HEK293 (cell line): ENCODE data around the gene JCAD.

Source experiments
- GFI1B ChIP-seq: fragments of 450-650 bp; formaldehyde crosslinking; IDR thresholded peaks from 2 replicates; pipeline ENCODE4 v1.5.1; 2016; ENCODE audit warnings: missing biosample characterization, missing genetic modification characterization
- SETDB1 ChIP-seq: IDR thresholded peaks from one replicate; pipeline ENCODE4 v1.6.1; 2017; ENCODE audit warnings: mild to moderate bottlenecking, low read length, moderate library complexity, mixed read lengths; ENCODE audit not compliant: insufficient read length
- SP2 ChIP-seq: fragments of 450-650 bp; formaldehyde crosslinking; IDR thresholded peaks from 2 replicates; pipeline ENCODE4 v1.5.1; 2016; ENCODE audit warnings: missing biosample characterization, missing genetic modification characterization
- TCF7L2 ChIP-seq: IDR thresholded peaks from 2 replicates; pipeline ENCODE4 v1.6.1; 2011; ENCODE audit warnings: low read depth, mild to moderate bottlenecking, inconsistent platforms, low read length, moderate library complexity, borderline replicate concordance
- ZBTB17 ChIP-seq: fragments of 450-650 bp; formaldehyde crosslinking; IDR thresholded peaks from 2 replicates; pipeline ENCODE4 v1.5.1; 2016; ENCODE audit warnings: missing biosample characterization, missing genetic modification characterization
- ZBTB20 ChIP-seq: fragments of 450-650 bp; formaldehyde crosslinking; IDR thresholded peaks from 2 replicates; pipeline ENCODE4 v1.5.1; 2016; ENCODE audit warnings: missing biosample characterization, missing genetic modification characterization
- ZNF174 ChIP-seq: fragments of 450-650 bp; formaldehyde crosslinking; IDR thresholded peaks from 2 replicates; pipeline ENCODE4 v1.5.0; 2017; ENCODE audit warnings: missing biosample characterization, mild to moderate bottlenecking, missing genetic modification characterization
- ZNF354C ChIP-seq: fragments of 450-650 bp; formaldehyde crosslinking; IDR thresholded peaks from 2 replicates; pipeline ENCODE4 v1.5.1; 2016; ENCODE audit warnings: missing biosample characterization, missing genetic modification characterization, low read depth, borderline replicate concordance
- ZNF747 ChIP-seq: fragments of 450-650 bp; formaldehyde crosslinking; IDR thresholded peaks from 2 replicates; pipeline ENCODE4 v1.5.1; 2016; ENCODE audit warnings: missing biosample characterization, missing genetic modification characterization
- TF ChIP-seq, protein P1 (sequence below): fragments of 450-650 bp; formaldehyde crosslinking; IDR thresholded peaks from 2 replicates; pipeline ENCODE4 v1.5.1; 2016; ENCODE audit warnings: missing biosample characterization, missing genetic modification characterization
- TF ChIP-seq, protein P2 (sequence below): fragments of 450-650 bp; formaldehyde crosslinking; IDR thresholded peaks from 2 replicates; pipeline ENCODE4 v1.5.1; 2016; ENCODE audit warnings: missing biosample characterization, missing genetic modification characterization
- TF ChIP-seq, protein P3 (sequence below): fragments of 450-650 bp; IDR thresholded peaks from 2 replicates; pipeline ENCODE4 v1.5.1; 2018; ENCODE audit warnings: missing biosample characterization, mild to moderate bottlenecking, missing genetic modification characterization
- TF ChIP-seq, protein P4 (sequence below): fragments of 450-650 bp; formaldehyde crosslinking; conservative IDR thresholded peaks from 2 replicates; pipeline ENCODE4 v1.5.1; 2016; ENCODE audit warnings: low read depth, missing biosample characterization, missing genetic modification characterization

DNA sequence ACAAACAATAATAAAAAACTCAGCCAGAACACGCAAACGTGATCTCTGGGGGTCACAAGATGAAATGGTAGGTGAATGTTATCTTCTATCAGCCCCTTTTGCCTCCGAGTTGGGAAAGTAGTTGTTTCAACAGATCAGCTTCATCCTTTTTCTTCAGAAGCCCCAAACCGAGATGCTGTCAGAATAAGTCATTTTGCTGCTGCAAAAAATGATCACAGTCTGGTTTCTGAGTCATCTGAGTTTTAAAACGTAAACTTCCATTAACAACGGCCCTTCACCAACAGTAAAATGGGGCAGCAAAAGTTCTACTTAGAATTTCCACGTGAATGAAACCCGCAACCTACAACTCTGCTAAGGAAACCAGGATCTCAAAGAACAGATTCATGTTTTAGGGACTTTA is 44.9 kb downstream of the JCAD start:
- no peak for TF ChIP-seq ZBTB17
- TF ChIP-seq, protein P1, sequence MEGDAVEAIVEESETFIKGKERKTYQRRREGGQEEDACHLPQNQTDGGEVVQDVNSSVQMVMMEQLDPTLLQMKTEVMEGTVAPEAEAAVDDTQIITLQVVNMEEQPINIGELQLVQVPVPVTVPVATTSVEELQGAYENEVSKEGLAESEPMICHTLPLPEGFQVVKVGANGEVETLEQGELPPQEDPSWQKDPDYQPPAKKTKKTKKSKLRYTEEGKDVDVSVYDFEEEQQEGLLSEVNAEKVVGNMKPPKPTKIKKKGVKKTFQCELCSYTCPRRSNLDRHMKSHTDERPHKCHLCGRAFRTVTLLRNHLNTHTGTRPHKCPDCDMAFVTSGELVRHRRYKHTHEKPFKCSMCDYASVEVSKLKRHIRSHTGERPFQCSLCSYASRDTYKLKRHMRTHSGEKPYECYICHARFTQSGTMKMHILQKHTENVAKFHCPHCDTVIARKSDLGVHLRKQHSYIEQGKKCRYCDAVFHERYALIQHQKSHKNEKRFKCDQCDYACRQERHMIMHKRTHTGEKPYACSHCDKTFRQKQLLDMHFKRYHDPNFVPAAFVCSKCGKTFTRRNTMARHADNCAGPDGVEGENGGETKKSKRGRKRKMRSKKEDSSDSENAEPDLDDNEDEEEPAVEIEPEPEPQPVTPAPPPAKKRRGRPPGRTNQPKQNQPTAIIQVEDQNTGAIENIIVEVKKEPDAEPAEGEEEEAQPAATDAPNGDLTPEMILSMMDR (tag by site-specific recombination), result no peak
- TF ChIP-seq ZNF174 (tag by site-specific recombination), result no peak
- TF ChIP-seq, protein P2, sequence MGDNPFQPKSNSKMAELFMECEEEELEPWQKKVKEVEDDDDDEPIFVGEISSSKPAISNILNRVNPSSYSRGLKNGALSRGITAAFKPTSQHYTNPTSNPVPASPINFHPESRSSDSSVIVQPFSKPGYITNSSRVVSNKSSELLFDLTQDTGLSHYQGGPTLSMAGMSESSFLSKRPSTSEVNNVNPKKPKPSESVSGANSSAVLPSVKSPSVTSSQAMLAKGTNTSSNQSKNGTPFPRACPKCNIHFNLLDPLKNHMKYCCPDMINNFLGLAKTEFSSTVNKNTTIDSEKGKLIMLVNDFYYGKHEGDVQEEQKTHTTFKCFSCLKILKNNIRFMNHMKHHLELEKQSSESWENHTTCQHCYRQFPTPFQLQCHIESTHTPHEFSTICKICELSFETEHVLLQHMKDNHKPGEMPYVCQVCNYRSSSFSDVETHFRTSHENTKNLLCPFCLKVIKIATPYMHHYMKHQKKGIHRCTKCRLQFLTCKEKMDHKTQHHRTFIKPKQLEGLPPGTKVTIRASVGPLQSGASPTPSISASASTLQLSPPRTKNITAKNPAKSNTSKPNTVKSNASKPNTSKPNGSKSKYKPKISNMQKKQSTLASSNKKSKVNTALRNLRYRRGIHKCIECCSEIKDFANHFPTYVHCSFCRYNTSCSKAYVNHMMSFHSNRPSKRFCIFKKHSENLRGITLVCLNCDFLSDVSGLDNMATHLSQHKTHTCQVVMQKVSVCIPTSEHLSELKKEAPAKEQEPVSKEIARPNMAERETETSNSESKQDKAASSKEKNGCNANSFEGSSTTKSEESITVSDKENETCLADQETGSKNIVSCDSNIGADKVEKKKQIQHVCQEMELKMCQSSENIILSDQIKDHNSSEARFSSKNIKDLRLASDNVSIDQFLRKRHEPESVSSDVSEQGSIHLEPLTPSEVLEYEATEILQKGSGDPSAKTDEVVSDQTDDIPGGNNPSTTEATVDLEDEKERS (tag by site-specific recombination), result no peak
- TF ChIP-seq TCF7L2, result no peak
- no peak for TF ChIP-seq ZNF354C (tag by site-specific recombination)
- TF ChIP-seq SP2 (tag by site-specific recombination), result no peak
- TF ChIP-seq, protein P3, sequence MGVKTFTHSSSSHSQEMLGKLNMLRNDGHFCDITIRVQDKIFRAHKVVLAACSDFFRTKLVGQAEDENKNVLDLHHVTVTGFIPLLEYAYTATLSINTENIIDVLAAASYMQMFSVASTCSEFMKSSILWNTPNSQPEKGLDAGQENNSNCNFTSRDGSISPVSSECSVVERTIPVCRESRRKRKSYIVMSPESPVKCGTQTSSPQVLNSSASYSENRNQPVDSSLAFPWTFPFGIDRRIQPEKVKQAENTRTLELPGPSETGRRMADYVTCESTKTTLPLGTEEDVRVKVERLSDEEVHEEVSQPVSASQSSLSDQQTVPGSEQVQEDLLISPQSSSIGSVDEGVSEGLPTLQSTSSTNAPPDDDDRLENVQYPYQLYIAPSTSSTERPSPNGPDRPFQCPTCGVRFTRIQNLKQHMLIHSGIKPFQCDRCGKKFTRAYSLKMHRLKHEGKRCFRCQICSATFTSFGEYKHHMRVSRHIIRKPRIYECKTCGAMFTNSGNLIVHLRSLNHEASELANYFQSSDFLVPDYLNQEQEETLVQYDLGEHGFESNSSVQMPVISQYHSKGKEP (tag by site-specific recombination), result no peak
- TF ChIP-seq, protein P4, sequence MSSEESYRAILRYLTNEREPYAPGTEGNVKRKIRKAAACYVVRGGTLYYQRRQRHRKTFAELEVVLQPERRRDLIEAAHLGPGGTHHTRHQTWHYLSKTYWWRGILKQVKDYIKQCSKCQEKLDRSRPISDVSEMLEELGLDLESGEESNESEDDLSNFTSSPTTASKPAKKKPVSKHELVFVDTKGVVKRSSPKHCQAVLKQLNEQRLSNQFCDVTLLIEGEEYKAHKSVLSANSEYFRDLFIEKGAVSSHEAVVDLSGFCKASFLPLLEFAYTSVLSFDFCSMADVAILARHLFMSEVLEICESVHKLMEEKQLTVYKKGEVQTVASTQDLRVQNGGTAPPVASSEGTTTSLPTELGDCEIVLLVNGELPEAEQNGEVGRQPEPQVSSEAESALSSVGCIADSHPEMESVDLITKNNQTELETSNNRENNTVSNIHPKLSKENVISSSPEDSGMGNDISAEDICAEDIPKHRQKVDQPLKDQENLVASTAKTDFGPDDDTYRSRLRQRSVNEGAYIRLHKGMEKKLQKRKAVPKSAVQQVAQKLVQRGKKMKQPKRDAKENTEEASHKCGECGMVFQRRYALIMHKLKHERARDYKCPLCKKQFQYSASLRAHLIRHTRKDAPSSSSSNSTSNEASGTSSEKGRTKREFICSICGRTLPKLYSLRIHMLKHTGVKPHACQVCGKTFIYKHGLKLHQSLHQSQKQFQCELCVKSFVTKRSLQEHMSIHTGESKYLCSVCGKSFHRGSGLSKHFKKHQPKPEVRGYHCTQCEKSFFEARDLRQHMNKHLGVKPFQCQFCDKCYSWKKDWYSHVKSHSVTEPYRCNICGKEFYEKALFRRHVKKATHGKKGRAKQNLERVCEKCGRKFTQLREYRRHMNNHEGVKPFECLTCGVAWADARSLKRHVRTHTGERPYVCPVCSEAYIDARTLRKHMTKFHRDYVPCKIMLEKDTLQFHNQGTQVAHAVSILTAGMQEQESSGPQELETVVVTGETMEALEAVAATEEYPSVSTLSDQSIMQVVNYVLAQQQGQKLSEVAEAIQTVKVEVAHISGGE (tag by site-specific recombination), result no peak
- no peak for TF ChIP-seq ZNF747 (tag by site-specific recombination)
- no peak for TF ChIP-seq SETDB1
- TF ChIP-seq ZBTB20, result no peak
- TF ChIP-seq GFI1B (tag by site-specific recombination), result no peak
